Endothelial cell (in vitro differentiated cells): Measurements from ENCODE around the gene CACYBP. TPM values are rescaled to one million over a fixed set of nuclear protein-coding genes. Genes with fewer than 3 reads are reported as not detected.

ENCODE experiments used
- DNase-seq: peaks from one replicate; pipeline ENCODE4 v3.0.0; 2021; ENCODE audit warnings: low spot score
- H3K27ac Mint-ChIP-seq: one replicate; pipeline ENCODE4 v1.8.0; 2021; ENCODE audit warnings: mixed read lengths, inconsistent platforms; ENCODE audit not compliant: unreplicated experiment
- H3K27me3 Mint-ChIP-seq: one replicate; pipeline ENCODE4 v1.8.0; 2021; ENCODE audit warnings: mild to moderate bottlenecking, moderate library complexity, mixed read lengths, inconsistent platforms; ENCODE audit not compliant: unreplicated experiment
- H3K36me3 Mint-ChIP-seq: one replicate; pipeline ENCODE4 v1.8.0; 2021; ENCODE audit warnings: mild to moderate bottlenecking, low read depth, mixed read lengths, inconsistent platforms; ENCODE audit not compliant: unreplicated experiment
- H3K4me1 Mint-ChIP-seq: one replicate; pipeline ENCODE4 v1.8.0; 2021; ENCODE audit warnings: mild to moderate bottlenecking, mixed read lengths, inconsistent platforms; ENCODE audit not compliant: unreplicated experiment
- H3K4me3 Mint-ChIP-seq: one replicate; pipeline ENCODE4 v1.8.0; 2021; ENCODE audit warnings: mild to moderate bottlenecking, mixed read lengths, inconsistent platforms; ENCODE audit not compliant: unreplicated experiment
- H3K9me3 Mint-ChIP-seq: one replicate; pipeline ENCODE4 v1.8.0; 2021; ENCODE audit warnings: mixed read lengths, inconsistent platforms; ENCODE audit not compliant: unreplicated experiment
- CTCF ChIP-seq: fragments of 200-600 bp; sonication (generic); IDR thresholded peaks from one replicate; pipeline ENCODE4 v1.5.0; 2021; ENCODE audit warnings: antibody characterized with exemption; ENCODE audit not compliant: unreplicated experiment
- long read RNA-seq: library from polyadenylated mRNA; unstranded; transcript quantifications from one replicate; pipeline ENCODE4 v2.0.0, GENCODE V29; 2020; ENCODE audit not compliant: unreplicated experiment
- total RNA-seq: library from RNA; stranded (reverse); fragmentation: NEBNext Ultra II Directional; extraction: Animal tissue kit (Norgen Biotek cat#: 25700); gene quantifications from one replicate; pipeline ENCODE4 v1.2.1, GENCODE V29; 2021; ENCODE audit not compliant: unreplicated experiment

The CACYBP gene, protein sequence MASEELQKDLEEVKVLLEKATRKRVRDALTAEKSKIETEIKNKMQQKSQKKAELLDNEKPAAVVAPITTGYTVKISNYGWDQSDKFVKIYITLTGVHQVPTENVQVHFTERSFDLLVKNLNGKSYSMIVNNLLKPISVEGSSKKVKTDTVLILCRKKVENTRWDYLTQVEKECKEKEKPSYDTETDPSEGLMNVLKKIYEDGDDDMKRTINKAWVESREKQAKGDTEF
- total RNA-seq: 95.0 TPM
- long read RNA-seq, transcript CACYBP-201 (6 exons, 2,766 nt): major isoform, 82 of 85 reads
- long read RNA-seq, partial matches to known transcripts: 0 of 85 reads
- long read RNA-seq, other reads (novel, unspliced or antisense): 2 of 85 reads

GRCh38 chr1:174999936-175000696, at the start of gene CACYBP:
Gene CACYBP, plus strand, starts transcription at chr1:174999947. Its CDS starts 234 bp downstream, at chr1:175000181.
- no peaks in the 10 kb centered on the region for H3K36me3 Mint-ChIP-seq
- peak within 1 kb of the TSS; percentile 91 for H3K27ac Mint-ChIP-seq
- H3K4me1 Mint-ChIP-seq: peaks cover 27% of the 10 kb centered on the region
- no peaks in the 10 kb centered on the region for H3K9me3 Mint-ChIP-seq
- H3K27me3 Mint-ChIP-seq: peaks cover 10% of the 10 kb centered on the region
- H3K4me3 Mint-ChIP-seq: no peak within 1 kb of the TSS
- no peak for DNase-seq
- TF ChIP-seq CTCF: no peak

DNA sequence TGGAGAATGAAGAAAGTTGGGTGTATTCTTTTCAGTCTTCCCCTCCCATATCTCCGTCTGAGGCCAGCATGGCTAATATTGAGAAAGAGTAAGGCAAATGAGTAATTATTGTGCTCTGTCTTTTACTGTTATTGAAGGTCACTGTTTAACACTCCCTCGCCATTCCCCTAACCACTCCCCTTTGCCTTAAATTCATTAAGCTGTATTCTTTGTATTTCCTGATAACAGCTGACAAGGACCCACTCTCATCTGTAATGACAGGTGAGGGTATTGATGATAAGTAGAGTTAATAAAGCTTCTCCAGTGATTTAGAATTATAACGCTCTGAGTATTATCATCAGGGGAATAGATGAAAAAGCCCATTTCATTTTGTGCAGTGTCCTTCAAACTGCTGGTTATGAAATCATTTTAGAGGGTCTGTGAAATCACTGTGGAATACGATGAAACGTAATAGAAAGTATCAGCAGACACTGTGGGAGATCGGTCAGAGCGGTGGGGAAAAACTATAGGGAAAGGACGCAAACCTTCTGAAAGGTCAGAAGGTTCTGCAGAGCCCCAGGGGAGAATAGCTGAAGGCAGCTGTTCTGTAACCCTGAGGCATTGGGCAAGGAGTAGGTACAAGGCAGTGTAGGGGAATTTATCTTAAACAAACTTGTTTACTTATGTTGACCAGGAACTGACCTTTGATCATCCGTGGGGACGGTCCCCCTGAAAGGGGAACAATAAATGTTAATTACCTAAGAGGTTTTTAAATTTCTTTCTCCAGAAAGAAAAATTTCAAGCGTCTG, 46.3 kb upstream of the CACYBP start:
- no peaks in the 10 kb centered on the region for H3K4me1 Mint-ChIP-seq
- no peak for TF ChIP-seq CTCF
- H3K36me3 Mint-ChIP-seq: no peaks in the 10 kb centered on the region
- H3K27ac Mint-ChIP-seq: peak overlapping the region; percentile 39
- H3K27me3 Mint-ChIP-seq: no peaks in the 10 kb centered on the region
- no peak for DNase-seq
- H3K9me3 Mint-ChIP-seq: no peaks in the 10 kb centered on the region
- no peak overlapping the region for H3K4me3 Mint-ChIP-seq

DNA sequence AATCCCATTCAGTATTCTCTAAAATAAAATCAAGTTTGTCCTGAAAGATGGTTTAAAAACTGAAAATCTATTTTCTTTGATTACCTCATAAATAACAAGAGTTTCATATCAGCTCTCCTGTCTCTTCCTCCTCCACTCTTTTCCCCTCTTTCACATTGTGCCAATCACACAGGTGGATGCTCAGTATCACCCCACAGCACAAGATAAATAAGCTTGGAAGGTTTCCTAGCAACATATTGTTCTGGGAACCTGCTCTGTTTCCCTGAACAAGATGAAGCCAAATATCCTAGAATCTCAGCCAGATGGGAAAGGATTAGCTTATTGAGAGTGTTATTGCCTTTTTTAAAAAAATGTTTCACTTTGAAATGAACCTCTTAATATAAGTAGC, 45.7 kb upstream of the CACYBP start:
- H3K27me3 Mint-ChIP-seq: no peaks in the 10 kb centered on the region
- no peak for DNase-seq
- H3K36me3 Mint-ChIP-seq: no peaks in the 10 kb centered on the region
- H3K4me3 Mint-ChIP-seq: no peak overlapping the region
- H3K4me1 Mint-ChIP-seq: no peaks in the 10 kb centered on the region
- peak overlapping the region; percentile 5 for H3K27ac Mint-ChIP-seq
- H3K9me3 Mint-ChIP-seq: no peaks in the 10 kb centered on the region
- TF ChIP-seq CTCF: no peak

- no peak overlapping the region for H3K27ac Mint-ChIP-seq
- DNase-seq: no peak
- no peaks in the 10 kb centered on the region for H3K27me3 Mint-ChIP-seq
- no peak overlapping the region for H3K4me3 Mint-ChIP-seq
- H3K4me1 Mint-ChIP-seq: no peaks in the 10 kb centered on the region
- no peak for TF ChIP-seq CTCF
- no peaks in the 10 kb centered on the region for H3K36me3 Mint-ChIP-seq
- no peaks in the 10 kb centered on the region for H3K9me3 Mint-ChIP-seq
Observed at GRCh38 chr1:174954671-174955669, 44.8 kb upstream of the CACYBP start.
